NB4 (cell line): Measurements from ENCODE around the gene SMAD9.

Experiments
- DNase-seq: peaks from one replicate; pipeline ENCODE4 v3.0.0; 2010; ENCODE audit warnings: low read depth
- H3K4me3 ChIP-seq: one replicate; pipeline ENCODE4 v1.5.1; 2011; ENCODE audit warnings: mild to moderate bottlenecking, low read depth, low read length, moderate library complexity
- MYC ChIP-seq: IDR thresholded peaks from 2 replicates; pipeline ENCODE4 v1.6.1; 2011; ENCODE audit warnings: low read depth, low read length
- POLR2A ChIP-seq: IDR thresholded peaks from 2 replicates; pipeline ENCODE4 v1.6.1; 2011; ENCODE audit warnings: mild to moderate bottlenecking; ENCODE audit not compliant: insufficient read length; ENCODE audit errors: extremely low read depth
- TF ChIP-seq, protein P1 (sequence below): IDR thresholded peaks from one replicate; pipeline ENCODE4 v1.5.1; 2012; ENCODE audit warnings: low read depth, low read length
- TF ChIP-seq, protein P2 (sequence below): IDR thresholded peaks from 2 replicates; pipeline ENCODE4 v1.6.1; 2011; ENCODE audit warnings: low read depth, low read length

Gene SMAD9

DNA sequence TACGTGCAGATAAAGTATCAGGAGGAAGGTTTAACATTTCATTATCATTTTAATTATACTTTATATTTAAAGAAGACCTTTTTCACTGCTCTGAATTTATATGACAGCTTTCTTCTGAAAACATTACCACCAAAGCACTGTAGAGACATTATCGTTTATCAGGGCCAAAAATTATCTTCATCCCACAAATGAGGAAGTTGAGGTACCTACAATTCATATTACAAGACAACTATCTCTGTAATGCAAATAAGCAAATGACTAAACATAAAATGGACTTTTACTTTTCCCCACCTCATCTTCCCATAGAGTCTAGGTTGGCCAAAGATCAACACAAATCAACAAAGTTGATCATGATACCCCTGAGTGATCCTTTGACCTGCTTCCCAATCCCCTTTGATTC lies 30.9 kb upstream of the SMAD9 start:
- DNase-seq, result no peak
- H3K4me3 ChIP-seq, result no peak overlapping the region
- TF ChIP-seq, protein P1, sequence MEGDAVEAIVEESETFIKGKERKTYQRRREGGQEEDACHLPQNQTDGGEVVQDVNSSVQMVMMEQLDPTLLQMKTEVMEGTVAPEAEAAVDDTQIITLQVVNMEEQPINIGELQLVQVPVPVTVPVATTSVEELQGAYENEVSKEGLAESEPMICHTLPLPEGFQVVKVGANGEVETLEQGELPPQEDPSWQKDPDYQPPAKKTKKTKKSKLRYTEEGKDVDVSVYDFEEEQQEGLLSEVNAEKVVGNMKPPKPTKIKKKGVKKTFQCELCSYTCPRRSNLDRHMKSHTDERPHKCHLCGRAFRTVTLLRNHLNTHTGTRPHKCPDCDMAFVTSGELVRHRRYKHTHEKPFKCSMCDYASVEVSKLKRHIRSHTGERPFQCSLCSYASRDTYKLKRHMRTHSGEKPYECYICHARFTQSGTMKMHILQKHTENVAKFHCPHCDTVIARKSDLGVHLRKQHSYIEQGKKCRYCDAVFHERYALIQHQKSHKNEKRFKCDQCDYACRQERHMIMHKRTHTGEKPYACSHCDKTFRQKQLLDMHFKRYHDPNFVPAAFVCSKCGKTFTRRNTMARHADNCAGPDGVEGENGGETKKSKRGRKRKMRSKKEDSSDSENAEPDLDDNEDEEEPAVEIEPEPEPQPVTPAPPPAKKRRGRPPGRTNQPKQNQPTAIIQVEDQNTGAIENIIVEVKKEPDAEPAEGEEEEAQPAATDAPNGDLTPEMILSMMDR, result no peak
- TF ChIP-seq, protein P2, sequence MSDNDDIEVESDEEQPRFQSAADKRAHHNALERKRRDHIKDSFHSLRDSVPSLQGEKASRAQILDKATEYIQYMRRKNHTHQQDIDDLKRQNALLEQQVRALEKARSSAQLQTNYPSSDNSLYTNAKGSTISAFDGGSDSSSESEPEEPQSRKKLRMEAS, result no peak
- TF ChIP-seq POLR2A (no peak), MYC (no peak)

GRCh38 chr13:36950330-36950729 lies 30.3 kb upstream of the SMAD9 start:
- no peak for DNase-seq
- TF ChIP-seq, protein P1, result no peak
- TF ChIP-seq, protein P2, result no peak
- no peak overlapping the region for H3K4me3 ChIP-seq

- no peak for DNase-seq
- TF ChIP-seq POLR2A, result no peak
- TF ChIP-seq, protein P1, result no peak
- TF ChIP-seq MYC, result no peak
- no peak overlapping the region for H3K4me3 ChIP-seq
Observed at GRCh38 chr13:36945078-36945477, 25.0 kb upstream of the SMAD9 start.

GRCh38 chr13:36925603-36926002 lies 5.6 kb upstream of the SMAD9 start:
- no peak for TF ChIP-seq MYC
- TF ChIP-seq POLR2A, result no peak
- TF ChIP-seq, protein P1, result no peak
- TF ChIP-seq, protein P2, result no peak
- no peak overlapping the region for H3K4me3 ChIP-seq
- no peak for DNase-seq

DNA sequence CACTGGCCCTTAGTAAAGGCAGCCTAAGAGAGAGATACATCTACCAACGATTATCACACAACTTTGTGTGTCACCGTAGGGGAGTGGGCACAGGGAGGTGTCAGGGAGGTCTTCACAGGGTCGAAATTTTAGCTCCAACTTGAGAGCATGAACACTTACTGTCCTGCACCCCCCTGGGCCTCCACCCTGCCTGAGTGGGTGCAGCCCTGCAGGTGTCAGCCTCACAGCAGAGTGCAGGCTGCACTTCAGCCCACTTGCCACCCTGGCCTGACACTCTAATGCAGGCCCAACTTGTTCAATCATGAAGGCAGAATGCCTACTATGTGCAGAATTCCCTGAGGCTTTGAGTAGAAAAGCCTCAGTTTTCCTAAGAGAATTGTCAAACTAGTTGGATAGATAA lies 4.0 kb upstream of the SMAD9 start:
- H3K4me3 ChIP-seq, result no peak overlapping the region
- no peak for DNase-seq
- TF ChIP-seq, protein P1, result no peak
- TF ChIP-seq, protein P2, result no peak
- no peak for TF ChIP-seq MYC
- no peak for TF ChIP-seq POLR2A

- TF ChIP-seq, protein P2, result no peak
- TF ChIP-seq POLR2A (no peak), MYC (no peak)
- TF ChIP-seq, protein P1, result no peak
- DNase-seq, result no peak
- H3K4me3 ChIP-seq, result no peak overlapping the region
Observed at GRCh38 chr13:36921631-36922301, 1.7 kb upstream of the SMAD9 start.
